ENCODE results near the gene EFNA3.

Gene EFNA3

GRCh38 chr1:155078469-155079209 lies at the start of gene EFNA3:
TSS of gene EFNA3 (plus strand) at chr1:155078837. CDS start at chr1:155078942, 105 bp downstream.
- peak; percentile 49 for DNase-seq

GRCh38 chr1:155029513-155030242 lies 49.0 kb upstream of the EFNA3 start:
- no peak for DNase-seq

- no peak for DNase-seq
Observed at GRCh38 chr1:155030243-155030795, 48.3 kb upstream of the EFNA3 start.

- no peak for DNase-seq
Observed at GRCh38 chr1:155030899-155031298, 47.7 kb upstream of the EFNA3 start.

- no peak for DNase-seq
Observed at GRCh38 chr1:155032886-155033285, 45.8 kb upstream of the EFNA3 start.

GRCh38 chr1:155033524-155033923 lies 45.1 kb upstream of the EFNA3 start, which contains the start of the genes DCST1 and DCST2:
TSS of gene DCST1 (plus strand) at chr1:155033824. CDS start at chr1:155034037, 213 bp downstream.
TSS of gene DCST2 (minus strand) at chr1:155033781. CDS start at chr1:155033701, 80 bp downstream.
- no peak for DNase-seq

GRCh38 chr1:155034318-155035208 lies 44.1 kb upstream of the EFNA3 start:
- no peak for DNase-seq

GRCh38 chr1:155035936-155036335 lies 42.7 kb upstream of the EFNA3 start:
- DNase-seq = no peak

- no peak for DNase-seq
Observed at GRCh38 chr1:155037043-155037442, 41.6 kb upstream of the EFNA3 start.

- DNase-seq = no peak
Observed at GRCh38 chr1:155037851-155038441, 40.7 kb upstream of the EFNA3 start.

GRCh38 chr1:155038602-155039307 lies 39.9 kb upstream of the EFNA3 start:
- no peak for DNase-seq

GRCh38 chr1:155039308-155039669 lies 39.3 kb upstream of the EFNA3 start:
- DNase-seq = no peak

- no peak for DNase-seq
Observed at GRCh38 chr1:155040358-155041093, 38.1 kb upstream of the EFNA3 start.

GRCh38 chr1:155042789-155043188 lies 35.8 kb upstream of the EFNA3 start:
- DNase-seq = no peak

GRCh38 chr1:155043301-155043702 lies 35.3 kb upstream of the EFNA3 start:
- DNase-seq = no peak

GRCh38 chr1:155043793-155044192 lies 34.8 kb upstream of the EFNA3 start:
- DNase-seq = no peak

GRCh38 chr1:155044365-155044764 lies 34.3 kb upstream of the EFNA3 start:
- no peak for DNase-seq

- peak; percentile 55 for DNase-seq
Observed at GRCh38 chr1:155044812-155045657, 33.6 kb upstream of the EFNA3 start.

- no peak for DNase-seq
Observed at GRCh38 chr1:155048449-155049334, 29.9 kb upstream of the EFNA3 start.
